PC-3 (cell line): Measurements from ENCODE around the gene DEPP1. TPM values are rescaled to one million over a fixed set of nuclear protein-coding genes. Genes with fewer than 3 reads are reported as not detected.
A peak's percentile ranks its signal among the peaks of the same experiment; 100 is the strongest.

Experiments
- ATAC-seq: fragments of 200-7000 bp; cut with Tn5 transposase; 2 replicates; pipeline ENCODE4 v1.9.1; 2020; ENCODE audit warnings: mild to moderate bottlenecking, moderate library complexity
- BruUV-seq: library from RNA; stranded (reverse); fragments of 400-500 nt; replicated peaks from 2 replicates; lab custom pipeline; 2021; lab: Mats Ljungman, UMichigan
- CTCF ChIA-PET: fragments of 300-600 bp; sonication (Branson Sonifier 250); formaldehyde crosslinking; loops from one replicate; lab custom pipeline; 2022; ENCODE audit warnings: antibody characterized with exemption; lab: Charles Lee
- POLR2A ChIA-PET: fragments of 300-600 bp; sonication (Branson Sonifier 250); formaldehyde crosslinking; loops from one replicate; lab custom pipeline; 2022; ENCODE audit warnings: antibody characterized with exemption; ENCODE audit not compliant: unreplicated experiment; lab: Charles Lee
- DNase-seq: peaks from one replicate; pipeline ENCODE4 v3.0.0-alpha.2; 2015
- H2AFZ ChIP-seq: fragments of 300-600 bp; sonication (generic); 2 replicates; pipeline ENCODE4 v1.6.0; 2016; ENCODE audit warnings: antibody characterized with exemption, low read length
- H3F3A ChIP-seq: fragments of 300-600 bp; sonication (generic); one replicate; pipeline ENCODE4 v1.6.0; 2017; ENCODE audit warnings: antibody characterized with exemption, low read length, control low read depth, mild to moderate bottlenecking; ENCODE audit not compliant: unreplicated experiment
- H3K27ac ChIP-seq: fragments of 300-600 bp; sonication (generic); 2 replicates; pipeline ENCODE4 v1.5.1; 2016; ENCODE audit warnings: mild to moderate bottlenecking, low read length
- H3K27me3 ChIP-seq: fragments of 300-600 bp; sonication (generic); 2 replicates; pipeline ENCODE4 v1.6.1; 2016; ENCODE audit warnings: low read length, mixed read lengths
- H3K36me3 ChIP-seq: fragments of 300-600 bp; sonication (generic); 2 replicates; pipeline ENCODE4 v1.6.1; 2016; ENCODE audit warnings: low read depth, mixed run types, low read length, mixed read lengths
- H3K4me1 ChIP-seq: fragments of 300-600 bp; sonication (generic); 2 replicates; pipeline ENCODE4 v1.5.1; 2016; ENCODE audit warnings: low read length; ENCODE audit not compliant: insufficient read depth
- H3K4me2 ChIP-seq: fragments of 300-600 bp; sonication (generic); 2 replicates; pipeline ENCODE4 v1.6.0; 2016; ENCODE audit warnings: low read length
- H3K4me3 ChIP-seq: fragments of 300-600 bp; sonication (generic); 2 replicates; pipeline ENCODE4 v1.5.1; 2016; ENCODE audit warnings: mild to moderate bottlenecking, low read length, mixed read lengths
- H3K79me2 ChIP-seq: fragments of 300-600 bp; sonication (generic); 2 replicates; pipeline ENCODE4 v1.6.1; 2017; ENCODE audit warnings: low read length, mixed read lengths
- H3K9ac ChIP-seq: fragments of 300-600 bp; sonication (generic); 2 replicates; pipeline ENCODE4 v1.6.0; 2016; ENCODE audit warnings: mild to moderate bottlenecking, low read length
- H3K9me2 ChIP-seq: fragments of 300-600 bp; sonication (generic); replicated peaks from 2 replicates; pipeline ENCODE4 v1.6.1; 2016; ENCODE audit warnings: mixed run types, low read length, mixed read lengths
- H3K9me3 ChIP-seq: fragments of 300-600 bp; sonication (generic); 2 replicates; pipeline ENCODE4 v1.6.1; 2016; ENCODE audit warnings: low read length, mixed read lengths
- H4K20me1 ChIP-seq: fragments of 300-600 bp; sonication (generic); 2 replicates; pipeline ENCODE4 v1.6.1; 2016; ENCODE audit warnings: low read length, mixed read lengths
- EZH2 ChIP-seq: fragments of 300-600 bp; sonication (generic); IDR thresholded peaks from one replicate; pipeline ENCODE4 v1.6.1; 2017; ENCODE audit warnings: antibody characterized with exemption, mild to moderate bottlenecking, low read length; ENCODE audit not compliant: unreplicated experiment
- EZH2phosphoT487 ChIP-seq: fragments of 300-600 bp; sonication (generic); IDR thresholded peaks from 2 replicates; pipeline ENCODE4 v1.6.1; 2018; ENCODE audit warnings: mild to moderate bottlenecking, antibody characterized with exemption, low read length, borderline replicate concordance
- intact Hi-C: fragments of 100-400 bp; cut with micrococcal nuclease; formaldehyde crosslinking; loops from 2 replicates; pipeline ENCODE4 v1.9.0; 2023
- total RNA-seq: library from RNA; depleted of rRNA; stranded (reverse); fragments of >200 nt; gene quantifications from 2 replicates; pipeline ENCODE4 v1.2.3, GENCODE V29; 2014
- TF ChIP-seq, protein P1 (sequence below): fragments of 300-600 bp; sonication (generic); conservative IDR thresholded peaks from 2 replicates; pipeline ENCODE4 v1.5.1; 2017; ENCODE audit warnings: antibody characterized with exemption, low read depth, mild to moderate bottlenecking, low read length

DEPP1 gene
- total RNA-seq, 1 experiment from 2014 or later, result 9.0 TPM

DNA sequence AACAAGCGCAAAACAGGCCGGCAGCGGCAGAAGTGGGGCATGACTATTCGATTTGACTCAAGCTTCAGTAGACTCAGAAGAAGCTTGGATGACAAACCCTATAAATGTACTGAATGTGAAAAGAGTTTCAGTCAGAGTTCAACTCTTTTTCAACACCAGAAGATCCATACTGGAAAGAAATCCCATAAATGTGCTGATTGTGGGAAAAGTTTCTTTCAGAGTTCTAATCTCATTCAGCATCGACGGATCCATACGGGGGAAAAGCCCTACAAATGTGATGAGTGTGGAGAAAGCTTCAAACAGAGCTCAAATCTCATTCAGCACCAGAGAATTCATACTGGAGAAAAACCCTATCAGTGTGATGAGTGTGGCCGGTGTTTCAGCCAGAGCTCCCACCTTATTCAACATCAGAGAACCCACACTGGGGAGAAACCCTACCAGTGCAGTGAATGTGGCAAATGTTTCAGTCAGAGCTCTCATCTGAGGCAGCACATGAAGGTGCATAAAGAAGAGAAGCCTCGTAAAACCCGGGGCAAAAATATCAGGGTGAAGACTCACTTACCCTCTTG lies 24.9 kb upstream of the DEPP1 start:
- Histone ChIP-seq H3F3A (no peaks in the 10 kb centered on the region), H4K20me1 (peaks cover 6% of the 10 kb centered on the region; the same call in 1 of the 2 replicates), H3K27me3 (no peaks in the 10 kb centered on the region), H3K9ac (no peak overlapping the region), H3K9me2 (no peaks in the 10 kb centered on the region), H2AFZ (no peak overlapping the region), H3K9me3 (no peaks in the 10 kb centered on the region), H3K4me2 (no peak overlapping the region), H3K27ac (no peak overlapping the region), H3K36me3 (peaks cover 24% of the 10 kb centered on the region; the same call in 1 of the 2 replicates), H3K4me1 (peaks cover 24% of the 10 kb centered on the region), H3K79me2 (peaks cover 24% of the 10 kb centered on the region), H3K4me3 (no peak overlapping the region)
- DNase-seq (no peak), ATAC-seq (no peak)
- CTCF ChIA-PET, result no interaction called here
- POLR2A ChIA-PET, result no interaction called here
- intact Hi-C loops, result loop anchor here (10.0 kb wide), 2 partner anchors 451 to 671 kb away; partner anchors contain the start of gene ZFAND4
- BruUV-seq, result no TSS peak
- TF ChIP-seq EZH2 (no peak), EZH2phosphoT487 (no peak)
- TF ChIP-seq, protein P1, sequence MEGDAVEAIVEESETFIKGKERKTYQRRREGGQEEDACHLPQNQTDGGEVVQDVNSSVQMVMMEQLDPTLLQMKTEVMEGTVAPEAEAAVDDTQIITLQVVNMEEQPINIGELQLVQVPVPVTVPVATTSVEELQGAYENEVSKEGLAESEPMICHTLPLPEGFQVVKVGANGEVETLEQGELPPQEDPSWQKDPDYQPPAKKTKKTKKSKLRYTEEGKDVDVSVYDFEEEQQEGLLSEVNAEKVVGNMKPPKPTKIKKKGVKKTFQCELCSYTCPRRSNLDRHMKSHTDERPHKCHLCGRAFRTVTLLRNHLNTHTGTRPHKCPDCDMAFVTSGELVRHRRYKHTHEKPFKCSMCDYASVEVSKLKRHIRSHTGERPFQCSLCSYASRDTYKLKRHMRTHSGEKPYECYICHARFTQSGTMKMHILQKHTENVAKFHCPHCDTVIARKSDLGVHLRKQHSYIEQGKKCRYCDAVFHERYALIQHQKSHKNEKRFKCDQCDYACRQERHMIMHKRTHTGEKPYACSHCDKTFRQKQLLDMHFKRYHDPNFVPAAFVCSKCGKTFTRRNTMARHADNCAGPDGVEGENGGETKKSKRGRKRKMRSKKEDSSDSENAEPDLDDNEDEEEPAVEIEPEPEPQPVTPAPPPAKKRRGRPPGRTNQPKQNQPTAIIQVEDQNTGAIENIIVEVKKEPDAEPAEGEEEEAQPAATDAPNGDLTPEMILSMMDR, result no peak

DNA sequence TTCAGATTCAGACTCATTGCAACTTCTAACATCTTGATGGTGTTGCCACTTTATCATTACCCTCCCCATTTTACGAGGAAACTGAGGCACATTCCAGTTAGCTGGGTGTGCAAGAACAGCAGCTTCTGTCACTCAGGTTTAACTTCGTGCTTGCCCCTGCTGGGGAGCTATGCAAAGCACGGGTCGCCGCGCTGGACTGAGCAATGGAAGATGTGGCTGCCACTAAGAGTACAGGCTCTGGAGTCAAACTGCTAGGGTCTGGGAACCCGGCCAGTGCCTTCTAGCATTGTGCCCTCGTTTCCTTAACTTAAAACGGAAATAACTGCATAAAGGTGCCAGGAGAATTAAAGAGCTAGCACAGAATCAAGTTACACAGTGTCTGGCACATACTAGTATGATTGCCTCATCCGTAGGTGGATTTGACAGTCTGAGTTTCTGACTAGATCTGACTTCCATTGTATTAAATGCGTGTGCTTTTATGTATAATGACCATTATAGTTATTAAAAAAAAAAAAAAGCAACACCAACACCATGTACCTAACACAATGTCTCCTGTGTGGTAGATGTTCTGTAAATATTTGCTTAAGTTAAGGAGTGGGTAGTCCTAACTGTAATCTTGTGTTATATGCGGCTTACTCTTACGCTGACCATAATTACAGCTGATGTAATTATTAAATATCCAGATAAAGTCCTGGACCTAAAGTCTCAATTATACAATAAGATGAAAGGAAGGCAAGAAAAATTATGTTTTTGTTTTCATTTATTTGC lies 23.0 kb upstream of the DEPP1 start:
- Histone ChIP-seq H3K4me2 (peak overlapping the region; percentile 80), H3K36me3 (peaks cover 24% of the 10 kb centered on the region; the same call in 1 of the 2 replicates), H3K9me3 (no peaks in the 10 kb centered on the region), H3F3A (no peaks in the 10 kb centered on the region), H3K4me3 (peak overlapping the region; percentile 65), H3K27me3 (no peaks in the 10 kb centered on the region), H2AFZ (peak overlapping the region; percentile 80), H3K4me1 (peaks cover 19% of the 10 kb centered on the region), H3K27ac (peak overlapping the region; percentile 73), H3K79me2 (peaks cover 24% of the 10 kb centered on the region), H4K20me1 (peaks cover 6% of the 10 kb centered on the region; the same call in 1 of the 2 replicates), H3K9ac (peak overlapping the region; percentile 85), H3K9me2 (no peaks in the 10 kb centered on the region)
- ATAC-seq (peak; percentile 83), DNase-seq (peak; percentile 84)
- POLR2A ChIA-PET, result interaction anchor here (0.7 to 1.5 kb wide), 3 partner anchors 21 to 69 kb away, joined by 3 to 7 read pairs (median 5); partner anchors contain the start of gene DEPP1
- TSS peak; percentile 44 for BruUV-seq
- TF ChIP-seq EZH2phosphoT487, result no peak
- no peak for TF ChIP-seq EZH2
- TF ChIP-seq, protein P1, result no peak
- intact Hi-C loops, result loop anchor here (10.0 kb wide), 2 partner anchors 453 to 673 kb away; partner anchors contain the start of gene ZFAND4
- CTCF ChIA-PET, result interaction anchor here (1.0 to 1.3 kb wide), 3 partner anchors 19 to 234 kb away, joined by 3 to 8 read pairs (median 8); no protein-coding TSS in a partner anchor
